ENCODE data around the gene ZNF620. TPM values are rescaled to one million over a fixed set of nuclear protein-coding genes. Genes with fewer than 3 reads are reported as not detected.

ZNF620 gene
- polyA plus RNA-seq, 1 donor (not counting 4 experiments of a cell fraction or from before 2014, with no cell fraction given): 0.35 TPM

GRCh38 chr3:40490916-40491315 lies 14.9 kb upstream of the ZNF620 start:
- Histone ChIP-seq H3K9me1 (ENCODE audit: control insufficient read depth, extremely low read depth, insufficient read depth, low read length) (no peaks in the 10 kb centered on the region), H3K36me3 (ENCODE audit: control insufficient read depth in 2 of 2, extremely low read depth in 1 of 2, insufficient read depth in 2 of 2, low read length in 2 of 2) (peaks cover 6 to 12% of the 10 kb centered on the region in 2 experiments), H3K4me1 (ENCODE audit: control insufficient read depth, extremely low read depth, insufficient read depth, low read length) (no peaks in the 10 kb centered on the region), H2AFZ (ENCODE audit: control insufficient read depth, low read length) (no peak overlapping the region), H3K27ac (ENCODE audit: control insufficient read depth, insufficient read depth, low read length) (no peak overlapping the region), H3K4me3 (ENCODE audit: control insufficient read depth in 2 of 3, extremely low read depth in 1 of 3, insufficient read depth in 2 of 3, low read depth in 1 of 3, low read length in 3 of 3) (no peak overlapping the region), H3K79me2 (ENCODE audit: control insufficient read depth, insufficient read depth, low read length) (no peaks in the 10 kb centered on the region), H3K9me3 (ENCODE audit: control insufficient read depth, low read depth, low read length) (peaks cover 15% of the 10 kb centered on the region), H3K27me3 (ENCODE audit: control insufficient read depth, extremely low read depth, insufficient read depth, low read length) (no peaks in the 10 kb centered on the region), H3K4me2 (ENCODE audit: control insufficient read depth, extremely low read depth, insufficient read depth, low read depth, low read length) (no peak overlapping the region), H4K20me1 (ENCODE audit: control insufficient read depth, extremely low read depth, insufficient read depth, low read length) (no peaks in the 10 kb centered on the region), H3K9ac (ENCODE audit: control insufficient read depth, extremely low read depth, insufficient read depth, low read length) (no peak overlapping the region)
- TF ChIP-seq CTCF (optimal IDR thresholded peaks at IDR 0.05 in 1 of 3, IDR thresholded peaks at IDR 0.05 in 1 of 3, conservative IDR thresholded peaks at IDR 0.05 in 1 of 3; ENCODE audit: extremely low read depth in 1 of 3, insufficient read depth in 2 of 3, low read length in 3 of 3): no peak
- no peak for TF ChIP-seq EZH2 (IDR thresholded peaks at IDR 0.05; ENCODE audit: low read length)
- FAIRE-seq (no peak), DNase-seq (ENCODE audit: low read depth, low spot score) (no peak)
- dilution Hi-C loops (cut with MboI; ENCODE audit: extremely low pct_ligation_motif_present, low sequenced_read_pairs): no loop called here

- TF ChIP-seq CTCF (optimal IDR thresholded peaks at IDR 0.05 in 1 of 3, IDR thresholded peaks at IDR 0.05 in 1 of 3, conservative IDR thresholded peaks at IDR 0.05 in 1 of 3; ENCODE audit: extremely low read depth in 1 of 3, insufficient read depth in 2 of 3, low read length in 3 of 3): no peak
- no peaks in the 10 kb centered on the region for H3K79me2 ChIP-seq (ENCODE audit: control insufficient read depth, insufficient read depth, low read length)
- no peak overlapping the region for H3K4me3 ChIP-seq (ENCODE audit: control insufficient read depth in 2 of 3, extremely low read depth in 1 of 3, insufficient read depth in 2 of 3, low read depth in 1 of 3, low read length in 3 of 3)
- dilution Hi-C loops (cut with MboI; ENCODE audit: extremely low pct_ligation_motif_present, low sequenced_read_pairs): no loop called here
- no peaks in the 10 kb centered on the region for H4K20me1 ChIP-seq (ENCODE audit: control insufficient read depth, extremely low read depth, insufficient read depth, low read length)
- H3K4me1 ChIP-seq (ENCODE audit: control insufficient read depth, extremely low read depth, insufficient read depth, low read length): no peaks in the 10 kb centered on the region
- FAIRE-seq (no peak), DNase-seq (ENCODE audit: low read depth, low spot score) (no peak)
- H3K27ac ChIP-seq (ENCODE audit: control insufficient read depth, insufficient read depth, low read length): no peak overlapping the region
- no peaks in the 10 kb centered on the region for H3K36me3 ChIP-seq (ENCODE audit: control insufficient read depth in 2 of 2, extremely low read depth in 1 of 2, insufficient read depth in 2 of 2, low read length in 2 of 2)
- no peak overlapping the region for H3K9ac ChIP-seq (ENCODE audit: control insufficient read depth, extremely low read depth, insufficient read depth, low read length)
- no peaks in the 10 kb centered on the region for H3K9me3 ChIP-seq (ENCODE audit: control insufficient read depth, low read depth, low read length)
- H3K27me3 ChIP-seq (ENCODE audit: control insufficient read depth, extremely low read depth, insufficient read depth, low read length): no peaks in the 10 kb centered on the region
- no peak overlapping the region for H3K4me2 ChIP-seq (ENCODE audit: control insufficient read depth, extremely low read depth, insufficient read depth, low read depth, low read length)
- no peak overlapping the region for H2AFZ ChIP-seq (ENCODE audit: control insufficient read depth, low read length)
- H3K9me1 ChIP-seq (ENCODE audit: control insufficient read depth, extremely low read depth, insufficient read depth, low read length): no peaks in the 10 kb centered on the region
Observed at GRCh38 chr3:40494698-40495097, 11.1 kb upstream of the ZNF620 start.
